BE2C (cell line): ENCODE data around the gene THSD8.

Source experiments
- DNase-seq: peaks from one replicate; pipeline ENCODE4 v3.0.0-alpha.2; 2020
- H3K27me3 ChIP-seq: fragments of 250-450 bp; sonication (Bioruptor Pico); 2 replicates; pipeline ENCODE4 v1.5.1; 2020; ENCODE audit warnings: mild to moderate bottlenecking
- H3K36me3 ChIP-seq: fragments of 250-450 bp; sonication (Bioruptor Pico); 2 replicates; pipeline ENCODE4 v1.5.1; 2020; ENCODE audit warnings: mild to moderate bottlenecking
- H3K4me1 ChIP-seq: fragments of 250-450 bp; sonication (Bioruptor Pico); 2 replicates; pipeline ENCODE4 v1.5.1; 2020
- H3K4me3 ChIP-seq: 2 replicates; pipeline ENCODE4 v1.5.1; 2011; ENCODE audit warnings: low read depth, low read length
- H3K9me3 ChIP-seq: fragments of 250-450 bp; sonication (Bioruptor Pico); 2 replicates; pipeline ENCODE4 v1.5.1; 2020
- CTCF ChIP-seq: IDR thresholded peaks from 2 replicates; pipeline ENCODE4 v1.5.1; 2012; ENCODE audit warnings: mild to moderate bottlenecking, low read depth, low read length

Gene THSD8

GRCh38 chr19:12786141-12786870 is 15.6 kb upstream of the THSD8 start:
- Histone ChIP-seq H3K4me3 (no peak overlapping the region), H3K4me1 (peaks cover 51% of the 10 kb centered on the region), H3K9me3 (no peaks in the 10 kb centered on the region), H3K36me3 (no peaks in the 10 kb centered on the region), H3K27me3 (no peaks in the 10 kb centered on the region)
- no peak for DNase-seq
- TF ChIP-seq CTCF = no peak

- no peaks in the 10 kb centered on the region for H3K9me3 ChIP-seq
- no peak for TF ChIP-seq CTCF
- no peaks in the 10 kb centered on the region for H3K36me3 ChIP-seq
- H3K4me3 ChIP-seq = no peak overlapping the region
- H3K27me3 ChIP-seq = no peaks in the 10 kb centered on the region
- no peak for DNase-seq
- H3K4me1 ChIP-seq = peaks cover 51% of the 10 kb centered on the region
These were observed 14.9 kb upstream of the THSD8 start for GRCh38 chr19:12786952-12787351.

GRCh38 chr19:12787458-12787857 is 14.4 kb upstream of the THSD8 start:
- Histone ChIP-seq H3K9me3 (no peaks in the 10 kb centered on the region), H3K27me3 (no peaks in the 10 kb centered on the region), H3K4me1 (peaks cover 47% of the 10 kb centered on the region), H3K4me3 (no peak overlapping the region), H3K36me3 (no peaks in the 10 kb centered on the region)
- TF ChIP-seq CTCF = no peak
- DNase-seq = no peak

GRCh38 chr19:12788042-12788681 is 13.7 kb upstream of the THSD8 start:
- TF ChIP-seq CTCF = no peak
- Histone ChIP-seq H3K9me3 (no peaks in the 10 kb centered on the region), H3K27me3 (no peaks in the 10 kb centered on the region), H3K4me1 (peaks cover 47% of the 10 kb centered on the region), H3K4me3 (peak overlapping the region; percentile 39), H3K36me3 (no peaks in the 10 kb centered on the region; the same call in 1 of the 2 replicates)
- no peak for DNase-seq

- Histone ChIP-seq H3K27me3 (no peaks in the 10 kb centered on the region), H3K4me3 (peak overlapping the region; percentile 39), H3K4me1 (peaks cover 43% of the 10 kb centered on the region), H3K9me3 (no peaks in the 10 kb centered on the region), H3K36me3 (no peaks in the 10 kb centered on the region; the same call in 1 of the 2 replicates)
- no peak for TF ChIP-seq CTCF
- peak; percentile 93 for DNase-seq
These were observed 13.2 kb upstream of the THSD8 start for GRCh38 chr19:12788682-12789097.
